ENCODE measurements around the gene OR10H2.

- TF ChIP-seq POLR2A (IDR thresholded peaks at IDR 0.05) (no peak), CTCF (IDR thresholded peaks at IDR 0.05) (no peak)
Observed at GRCh38 chr19:15758379-15758778, 30.6 kb downstream of the OR10H2 start.
